MM.1S (cell line): Measurements from ENCODE around the gene R3HDM2.

Experiments
- CTCF ChIP-seq: fragments of 300-600 bp; sonication (generic); IDR thresholded peaks from 2 replicates; pipeline ENCODE4 v1.5.1; 2016; ENCODE audit warnings: antibody characterized with exemption, low read length, mixed read lengths
- EZH2 ChIP-seq: fragments of 300-600 bp; sonication (generic); optimal IDR thresholded peaks from 2 replicates; pipeline ENCODE3; 2017; ENCODE audit warnings: low read depth, mild to moderate bottlenecking, antibody characterized with exemption, low read length, mixed read lengths
- EZH2phosphoT487 ChIP-seq: fragments of 300-600 bp; sonication (generic); IDR thresholded peaks from 2 replicates; pipeline ENCODE4 v1.6.1; 2018; ENCODE audit warnings: antibody characterized with exemption, low read length

DNA sequence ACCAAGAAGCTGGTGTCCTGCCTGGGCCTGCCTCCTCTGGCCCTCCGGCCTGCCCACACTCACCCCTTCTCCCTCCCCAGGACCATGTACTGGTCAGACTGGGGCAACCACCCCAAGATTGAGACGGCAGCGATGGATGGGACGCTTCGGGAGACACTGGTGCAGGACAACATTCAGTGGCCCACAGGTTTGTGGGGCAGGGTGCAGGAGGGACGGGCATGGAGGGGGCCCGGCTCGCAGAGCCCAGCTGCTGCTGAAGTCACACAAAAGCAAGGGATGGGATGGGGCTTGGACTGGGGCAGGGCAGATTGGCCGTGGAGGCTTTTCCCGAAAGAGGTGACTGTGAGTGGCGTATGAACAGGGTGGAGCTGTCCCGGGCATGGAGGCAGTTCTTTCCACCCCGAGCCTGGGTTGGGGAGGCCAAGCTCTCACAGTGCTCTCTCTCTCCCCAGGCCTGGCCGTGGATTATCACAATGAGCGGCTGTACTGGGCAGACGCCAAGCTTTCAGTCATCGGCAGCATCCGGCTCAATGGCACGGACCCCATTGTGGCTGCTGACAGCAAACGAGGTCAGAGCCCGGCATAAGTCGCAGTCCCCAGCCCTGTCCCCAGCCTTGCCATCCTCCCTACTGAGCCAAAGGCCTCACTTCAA, 222.1 kb downstream of the R3HDM2 start:
- TF ChIP-seq CTCF (no peak), EZH2 (no peak), EZH2phosphoT487 (no peak)
